ENCODE results near the gene KIAA2012. TPM values are rescaled to one million over a fixed set of nuclear protein-coding genes. Genes with fewer than 3 reads are reported as not detected.

Gene KIAA2012
- total RNA-seq, 1 donor from 2014 or later = 0.11 TPM

- no peaks in the 10 kb centered on the region for H3K9me3 ChIP-seq
- no peak for TF ChIP-seq CTCF (IDR thresholded peaks at IDR 0.05)
- H3K4me1 ChIP-seq = peaks cover 0 to 8% of the 10 kb centered on the region in 2 donors
- intact Hi-C loops (cut with DNase I) = no loop called here
- H3K36me3 ChIP-seq = no peaks in the 10 kb centered on the region
- no peak overlapping the region for H3K27ac ChIP-seq
- no peak for DNase-seq (ENCODE audit: low spot score in 2 of 2)
- no peaks in the 10 kb centered on the region for H3K27me3 ChIP-seq
- no peak overlapping the region for H3K4me3 ChIP-seq
Observed at GRCh38 chr2:202095235-202095634, 22.2 kb downstream of the KIAA2012 start.

GRCh38 chr2:202096736-202097135, 23.7 kb downstream of the KIAA2012 start:
- intact Hi-C loops (cut with DNase I) = no loop called here
- TF ChIP-seq CTCF (IDR thresholded peaks at IDR 0.05) = no peak
- Histone ChIP-seq H3K9me3 (no peaks in the 10 kb centered on the region), H3K4me1 (no peaks in the 10 kb centered on the region), H3K36me3 (no peaks in the 10 kb centered on the region), H3K27ac (no peak overlapping the region), H3K4me3 (no peak overlapping the region), H3K27me3 (no peaks in the 10 kb centered on the region)
- no peak for DNase-seq (ENCODE audit: low spot score in 2 of 2)

GRCh38 chr2:202098291-202098690, 25.2 kb downstream of the KIAA2012 start:
- H3K36me3 ChIP-seq = no peaks in the 10 kb centered on the region
- intact Hi-C loops (cut with DNase I) = no loop called here
- H3K9me3 ChIP-seq = no peaks in the 10 kb centered on the region
- TF ChIP-seq CTCF (IDR thresholded peaks at IDR 0.05) = no peak
- no peaks in the 10 kb centered on the region for H3K4me1 ChIP-seq
- H3K4me3 ChIP-seq = no peak overlapping the region
- no peak for DNase-seq (ENCODE audit: low spot score in 2 of 2)
- H3K27ac ChIP-seq = no peak overlapping the region
- H3K27me3 ChIP-seq = no peaks in the 10 kb centered on the region

GRCh38 chr2:202099515-202099914, 26.5 kb downstream of the KIAA2012 start:
- intact Hi-C loops (cut with DNase I) = no loop called here
- H3K4me3 ChIP-seq = no peak overlapping the region
- H3K27ac ChIP-seq = no peak overlapping the region
- no peaks in the 10 kb centered on the region for H3K27me3 ChIP-seq
- no peak for TF ChIP-seq CTCF (IDR thresholded peaks at IDR 0.05)
- no peak for DNase-seq (ENCODE audit: low spot score in 2 of 2)
- H3K4me1 ChIP-seq = no peaks in the 10 kb centered on the region
- H3K9me3 ChIP-seq = no peaks in the 10 kb centered on the region
- H3K36me3 ChIP-seq = no peaks in the 10 kb centered on the region

GRCh38 chr2:202100176-202100575, 27.1 kb downstream of the KIAA2012 start:
- Histone ChIP-seq H3K4me3 (no peak overlapping the region), H3K4me1 (no peaks in the 10 kb centered on the region), H3K36me3 (no peaks in the 10 kb centered on the region), H3K27me3 (no peaks in the 10 kb centered on the region), H3K9me3 (no peaks in the 10 kb centered on the region), H3K27ac (no peak overlapping the region)
- DNase-seq (ENCODE audit: low spot score in 2 of 2) = no peak
- intact Hi-C loops (cut with DNase I) = no loop called here
- no peak for TF ChIP-seq CTCF (IDR thresholded peaks at IDR 0.05)

GRCh38 chr2:202101026-202101579, 28.0 kb downstream of the KIAA2012 start:
- Histone ChIP-seq H3K36me3 (no peaks in the 10 kb centered on the region), H3K27me3 (no peaks in the 10 kb centered on the region), H3K9me3 (no peaks in the 10 kb centered on the region), H3K4me1 (no peaks in the 10 kb centered on the region), H3K27ac (no peak overlapping the region), H3K4me3 (no peak overlapping the region)
- TF ChIP-seq CTCF (IDR thresholded peaks at IDR 0.05) = no peak
- no peak for DNase-seq (ENCODE audit: low spot score in 2 of 2)
- intact Hi-C loops (cut with DNase I) = no loop called here
